ENCODE data around the gene WDR44.
A peak's percentile ranks its signal among the peaks of the same experiment; 100 is the strongest.

DNA sequence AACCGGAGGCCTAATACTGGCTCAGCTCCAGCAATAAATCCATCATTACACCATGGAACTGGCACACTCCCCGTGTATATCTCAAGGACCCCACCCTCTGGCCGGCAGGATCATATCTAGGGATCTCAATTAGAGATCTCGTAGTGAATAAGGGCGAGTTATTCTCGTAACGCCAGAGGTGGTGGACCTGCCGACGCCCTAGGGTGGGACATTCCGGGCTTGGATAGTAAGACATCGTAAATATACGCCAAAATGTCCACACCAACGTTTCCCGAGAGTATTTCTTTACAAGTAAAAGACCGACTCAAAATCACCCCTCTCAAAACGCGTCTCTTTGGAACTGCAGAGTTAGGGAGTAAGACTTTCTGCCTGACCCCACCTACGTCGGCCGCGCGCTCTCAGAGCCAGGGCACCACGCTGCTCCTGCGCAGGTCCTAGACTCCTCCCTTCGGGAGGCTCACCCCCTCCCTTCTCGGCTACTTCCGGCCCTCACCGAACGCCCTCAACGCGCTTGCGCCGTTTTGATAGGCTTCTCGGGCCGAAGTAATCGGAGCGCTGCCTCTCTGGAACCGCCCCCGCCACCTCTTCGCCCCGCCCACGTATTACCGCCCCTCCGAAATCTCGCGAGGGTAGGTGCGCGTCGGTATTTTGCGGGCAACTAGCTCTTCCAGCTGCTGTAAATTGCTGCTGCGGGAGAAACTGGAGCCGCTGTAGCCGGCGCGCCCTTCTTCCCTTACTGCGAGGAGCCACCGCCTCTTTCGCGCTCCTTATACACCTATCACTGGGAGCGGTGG, at the start of gene WDR44:
- TF ChIP-seq POLR2AphosphoS5 (IDR thresholded peaks at IDR 0.05) (peak; percentile 52 to 89 (median 85)), EP300 (IDR thresholded peaks at IDR 0.05; ENCODE audit: low read depth) (no peak)
- TF ChIP-seq, protein P1, sequence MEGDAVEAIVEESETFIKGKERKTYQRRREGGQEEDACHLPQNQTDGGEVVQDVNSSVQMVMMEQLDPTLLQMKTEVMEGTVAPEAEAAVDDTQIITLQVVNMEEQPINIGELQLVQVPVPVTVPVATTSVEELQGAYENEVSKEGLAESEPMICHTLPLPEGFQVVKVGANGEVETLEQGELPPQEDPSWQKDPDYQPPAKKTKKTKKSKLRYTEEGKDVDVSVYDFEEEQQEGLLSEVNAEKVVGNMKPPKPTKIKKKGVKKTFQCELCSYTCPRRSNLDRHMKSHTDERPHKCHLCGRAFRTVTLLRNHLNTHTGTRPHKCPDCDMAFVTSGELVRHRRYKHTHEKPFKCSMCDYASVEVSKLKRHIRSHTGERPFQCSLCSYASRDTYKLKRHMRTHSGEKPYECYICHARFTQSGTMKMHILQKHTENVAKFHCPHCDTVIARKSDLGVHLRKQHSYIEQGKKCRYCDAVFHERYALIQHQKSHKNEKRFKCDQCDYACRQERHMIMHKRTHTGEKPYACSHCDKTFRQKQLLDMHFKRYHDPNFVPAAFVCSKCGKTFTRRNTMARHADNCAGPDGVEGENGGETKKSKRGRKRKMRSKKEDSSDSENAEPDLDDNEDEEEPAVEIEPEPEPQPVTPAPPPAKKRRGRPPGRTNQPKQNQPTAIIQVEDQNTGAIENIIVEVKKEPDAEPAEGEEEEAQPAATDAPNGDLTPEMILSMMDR (IDR thresholded peaks at IDR 0.05) = no peak

Measured in transverse colon (tissue), 4 donors.